K562 (cell line): ENCODE measurements around the gene CYYR1. TPM values are rescaled to one million over a fixed set of nuclear protein-coding genes. Genes with fewer than 3 reads are reported as not detected.

Experiments
- ATAC-seq: fragments of 200-7000 bp; cut with Tn5 transposase; 3 replicates; pipeline ENCODE4 v1.9.1; 2020; ENCODE audit warnings: moderate library complexity
- BruUV-seq: library from RNA; stranded (reverse); fragments of 400-500 nt; replicated peaks from 2 replicates; lab custom pipeline; 2021; lab: Mats Ljungman, UMichigan
- CTCF ChIA-PET: fragments of 300-600 bp; formaldehyde crosslinking; extraction: SDS; loops from one replicate; lab custom pipeline; 2021; ENCODE audit warnings: low intra/inter-chr PET ratio; lab: Yijun Ruan, JAX
- POLR2A ChIA-PET: fragments of 300-600, 350-650 bp; sonication (Branson Sonifier 250); formaldehyde crosslinking; extraction: SDS; loops from one replicate; lab custom pipeline; 2021; ENCODE audit warnings: antibody characterized with exemption, inconsistent platforms; lab: Yijun Ruan, JAX
- DNase-seq, 4 experiments: peaks; one replicate each; pipeline versions ENCODE4 v3.0.0 to v3.0.0-alpha.2; 2011 to 2018; ENCODE audit warnings: low spot score in 3 of 4, mixed read lengths in 3 of 4; ENCODE audit errors: extremely low read depth in 1 of 4
- FAIRE-seq: peaks from 2 replicates; lab custom pipeline; 2011; peaks lifted over from hg19 to GRCh38; lab: Jason Lieb, UNC
- H2AFZ ChIP-seq: 2 replicates; pipeline ENCODE4 v1.6.0; 2011; ENCODE audit warnings: low read depth, low read length, control low read depth, inconsistent platforms
- H3K27ac ChIP-seq: fragments of 200-600 bp; 3 replicates; pipeline ENCODE4 v1.8.0; 2011; ENCODE audit warnings: low read depth, mild to moderate bottlenecking, control low read depth, inconsistent platforms, low read length, moderate library complexity, mixed read lengths; ENCODE audit errors: extremely low read depth
- H3K27me3 ChIP-seq, 2 experiments: fragments of 300-600 bp in 1 of 2; 2 replicates in 1 of 2; 3 replicates in 1 of 2; pipeline versions ENCODE4 v1.6.0 to v1.8.0; 2011; ENCODE audit warnings: inconsistent platforms in 2 of 2, low read length in 2 of 2, mild to moderate bottlenecking in 1 of 2, mixed read lengths in 1 of 2, moderate library complexity in 1 of 2; ENCODE audit not compliant: control insufficient read depth in 2 of 2, insufficient read depth in 2 of 2
- H3K36me3 ChIP-seq: fragments of 300-600 bp; 3 replicates; pipeline ENCODE4 v1.8.0; 2011; ENCODE audit warnings: mild to moderate bottlenecking, low read length, inconsistent platforms; ENCODE audit not compliant: control insufficient read depth, insufficient read depth
- H3K4me1 ChIP-seq, 2 experiments: fragments of 200-600 bp in 1 of 2; replicated peaks in 1 of 2; 2 replicates in 1 of 2; 3 replicates in 1 of 2; pipeline versions ENCODE4 v1.5.1 to v1.8.0; 2011; ENCODE audit warnings: inconsistent platforms in 2 of 2, low read length in 2 of 2, mild to moderate bottlenecking in 1 of 2, mixed read lengths in 1 of 2, moderate library complexity in 1 of 2; ENCODE audit not compliant: control insufficient read depth in 2 of 2, insufficient read depth in 2 of 2
- H3K4me2 ChIP-seq: 2 replicates; pipeline ENCODE4 v1.6.1; 2011; ENCODE audit warnings: low read length, control low read depth, inconsistent platforms, mixed read lengths; ENCODE audit not compliant: insufficient read depth
- H3K4me3 ChIP-seq: fragments of 200-600 bp; sonication (generic), shearing (Covaris generic); 2 replicates; pipeline ENCODE4 v1.5.1; 2016; ENCODE audit warnings: control low read depth, inconsistent platforms
- H3K79me2 ChIP-seq: fragments of 200-600 bp; 3 replicates; pipeline ENCODE4 v1.8.0; 2011; ENCODE audit warnings: low read length, inconsistent platforms; ENCODE audit not compliant: control insufficient read depth, insufficient read depth
- H3K9ac ChIP-seq, 2 experiments: 2 replicates each; pipeline versions ENCODE4 v1.6.0 to v1.6.1; 2011; ENCODE audit warnings: low read depth in 2 of 2, low read length in 2 of 2, control low read depth in 1 of 2, inconsistent platforms in 1 of 2, mild to moderate bottlenecking in 1 of 2, mixed read lengths in 1 of 2; ENCODE audit not compliant: insufficient read depth in 1 of 2
- H3K9me1 ChIP-seq: one replicate; pipeline ENCODE4 v1.6.0; 2011; ENCODE audit warnings: inconsistent platforms, mild to moderate bottlenecking, low read length, moderate library complexity; ENCODE audit not compliant: control insufficient read depth, insufficient read depth
- H3K9me3 ChIP-seq: replicated peaks from 2 replicates; pipeline ENCODE4 v1.5.1; 2011; ENCODE audit warnings: low read depth, low read length, inconsistent platforms; ENCODE audit not compliant: control insufficient read depth, insufficient read depth
- H4K20me1 ChIP-seq: replicated peaks from 2 replicates; pipeline ENCODE4 v1.6.1; 2011; ENCODE audit warnings: low read length, inconsistent platforms, mixed read lengths; ENCODE audit not compliant: control insufficient read depth, insufficient read depth
- PTTG1 ChIP-seq: fragments of 450-650 bp; IDR thresholded peaks from 2 replicates; pipeline ENCODE4 v1.6.1; 2016; ENCODE audit warnings: low read depth, mild to moderate bottlenecking, missing genetic modification characterization, missing compliant biosample characterization
- RBM22 ChIP-seq: fragments of 200-400 bp; formaldehyde crosslinking; IDR thresholded peaks from 2 replicates; pipeline ENCODE4 v1.6.1; 2018; ENCODE audit warnings: low read length, low read depth; ENCODE audit not compliant: poor library complexity, severe bottlenecking
- SIN3A ChIP-seq, 2 experiments: fragments of 150-350 bp in 1 of 2; IDR thresholded peaks; 2 replicates each; pipeline ENCODE4 v1.6.1; 2011 to 2016; ENCODE audit warnings: borderline replicate concordance in 2 of 2, low read depth in 2 of 2, low read length in 2 of 2, mild to moderate bottlenecking in 2 of 2, moderate library complexity in 2 of 2; ENCODE audit not compliant: control insufficient read depth in 1 of 2
- SREBF1 ChIP-seq: fragments of 150-350 bp; IDR thresholded peaks from 2 replicates; pipeline ENCODE4 v1.6.1; 2014; ENCODE audit warnings: antibody characterized with exemption, low read depth, low read length, borderline replicate concordance
- TCF7 ChIP-seq: sonication (generic); IDR thresholded peaks from 2 replicates; pipeline ENCODE4 v1.6.1; 2016; ENCODE audit warnings: antibody characterized with exemption, borderline replicate concordance
- YY1 ChIP-seq, 3 experiments: IDR thresholded peaks; 2 replicates each; pipeline ENCODE4 v1.6.1; 2011; ENCODE audit warnings: low read length in 2 of 3, mild to moderate bottlenecking in 2 of 3, moderate library complexity in 2 of 3, borderline replicate concordance in 1 of 3, control low read depth in 1 of 3, low read depth in 1 of 3; ENCODE audit not compliant: insufficient read depth in 3 of 3, insufficient replicate concordance in 2 of 3, control insufficient read depth in 1 of 3, insufficient read length in 1 of 3; ENCODE audit errors: extremely low read depth in 1 of 3
- ZBTB7A ChIP-seq: IDR thresholded peaks from 2 replicates; pipeline ENCODE4 v1.6.1; 2011; ENCODE audit warnings: low read depth, mild to moderate bottlenecking, low read length, moderate library complexity, borderline replicate concordance; ENCODE audit not compliant: control insufficient read depth
- whole genome bisulfite sequencing: fragments of 100-300 bp; shearing (Covaris generic); methylation state at CpG from one replicate; pipeline ENCODE4 v1.1.6; 2016; ENCODE audit warnings: low coverage, mixed read lengths; ENCODE audit not compliant: insufficient coverage; ENCODE audit errors: missing lambda C conversion rate; 5-methylcytosine and 5-hydroxymethylcytosine counted together
- in situ Hi-C: fragments of 300-500 bp; cut with MboI; formaldehyde crosslinking; loops from 4 replicates; pipeline ENCODE4 v1.15.0; 2018; ENCODE audit warnings: inconsistent platforms, mixed read lengths
- intact Hi-C: fragments of 100-400 bp; cut with micrococcal nuclease; formaldehyde crosslinking; loops from 2 replicates; pipeline ENCODE4 v1.14.2; 2022
- polyA plus RNA-seq, 8 experiments: library from polyadenylated mRNA; depleted of rRNA in 4 of 8; stranded (reverse) in 5 of 8; unstranded in 3 of 8; fragments of >200 nt; fragmentation: Nextera tagmentation in 2 of 8; fragmentation: Illumina TruSeq in 1 of 8; extraction: Ambion mirVana in 2 of 8; extraction: Trizol in 1 of 8; gene quantifications; 2 replicates each; pipeline versions ENCODE4 v1.2.1 to v1.2.3, GENCODE V29; 2011 to 2014; ENCODE audit warnings: inconsistent platforms in 1 of 8, missing spikeins in 1 of 8
- total RNA-seq, 7 experiments: library from RNA; depleted of rRNA in 6 of 7; stranded (reverse); fragments of >200 nt in 6 of 7; fragmentation: Illumina TruSeq in 2 of 7; extraction: Trizol in 2 of 7; gene quantifications; 2 replicates each; pipeline versions ENCODE4 v1.2.1 to v1.2.3, GENCODE V29; 2011 to 2021; ENCODE audit warnings: low replicate concordance in 1 of 7
- TF ChIP-seq, protein P1 (sequence below): conservative IDR thresholded peaks from 2 replicates; pipeline ENCODE4 v1.6.1; 2011; ENCODE audit warnings: low read depth, mild to moderate bottlenecking, low read length; ENCODE audit not compliant: control insufficient read depth
- TF ChIP-seq, protein P2 (sequence below): sonication (generic); formaldehyde crosslinking; IDR thresholded peaks from 2 replicates; pipeline ENCODE4 v1.8.1; 2023; ENCODE audit warnings: missing genetic modification reagents, mild to moderate bottlenecking, borderline replicate concordance
- TF ChIP-seq, protein P3 (sequence below): sonication (generic); IDR thresholded peaks from 2 replicates; pipeline ENCODE4 v1.6.1; 2016
- TF ChIP-seq, protein P4 (sequence below): sonication (generic); formaldehyde crosslinking; IDR thresholded peaks from 2 replicates; pipeline ENCODE4 v1.8.0; 2022; ENCODE audit warnings: mild to moderate bottlenecking, low read depth, missing genetic modification reagents

Gene CYYR1
- total and polyA plus RNA-seq, 9 of the 15 experiments (the other 6 are each of a cell fraction or from before 2014, with no cell fraction given) = not detected

DNA sequence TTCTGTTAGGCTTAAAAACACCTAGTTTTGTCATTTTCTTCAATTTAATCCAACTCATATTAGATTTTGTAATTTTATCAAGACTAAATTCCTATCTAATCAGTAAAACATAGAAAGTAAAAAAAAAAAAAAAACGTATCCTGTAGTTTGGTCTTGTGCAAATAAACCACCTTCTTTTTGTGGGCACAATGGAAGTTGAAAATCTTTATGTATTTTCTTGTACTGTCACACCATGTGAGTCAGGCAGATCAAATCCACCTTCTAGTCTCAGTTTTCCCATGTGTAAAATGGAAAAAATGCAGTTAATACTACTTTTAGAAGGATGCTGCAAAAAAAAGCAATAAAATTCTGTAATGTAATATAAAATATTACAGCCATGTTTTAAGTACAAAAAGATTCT, 129.8 kb downstream of the CYYR1 start:
- POLR2A ChIA-PET = no interaction called here
- no peak for ATAC-seq
- Histone ChIP-seq H3K27ac (no peak overlapping the region), H3K4me1 (no peaks in the 10 kb centered on the region), H3K27me3 (no peaks in the 10 kb centered on the region), H3K4me3 (no peak overlapping the region), H3K9me1 (no peaks in the 10 kb centered on the region), H4K20me1 (no peaks in the 10 kb centered on the region), H3K36me3 (no peaks in the 10 kb centered on the region), H3K4me2 (no peak overlapping the region), H3K9me3 (no peaks in the 10 kb centered on the region; the same call in 1 of the 2 replicates), H3K79me2 (no peaks in the 10 kb centered on the region), H2AFZ (no peak overlapping the region), H3K9ac (no peak overlapping the region)
- WGBS = 0% methylated on average over 1 of the region's 1 CpG
- DNase-seq = no peak
- BruUV-seq = no TSS peak
- intact Hi-C loops = no loop called here
- in situ Hi-C loops = no loop called here
- FAIRE-seq = no peak
- CTCF ChIA-PET = no interaction called here
- TF ChIP-seq SREBF1 = no peak
- no peak for TF ChIP-seq RBM22
- TF ChIP-seq SIN3A (IDR thresholded peaks at IDR 0.05; ENCODE audit: borderline replicate concordance in 2 of 2, control insufficient read depth in 1 of 2, low read depth in 2 of 2, low read length in 2 of 2) = no peak
- TF ChIP-seq, protein P1, sequence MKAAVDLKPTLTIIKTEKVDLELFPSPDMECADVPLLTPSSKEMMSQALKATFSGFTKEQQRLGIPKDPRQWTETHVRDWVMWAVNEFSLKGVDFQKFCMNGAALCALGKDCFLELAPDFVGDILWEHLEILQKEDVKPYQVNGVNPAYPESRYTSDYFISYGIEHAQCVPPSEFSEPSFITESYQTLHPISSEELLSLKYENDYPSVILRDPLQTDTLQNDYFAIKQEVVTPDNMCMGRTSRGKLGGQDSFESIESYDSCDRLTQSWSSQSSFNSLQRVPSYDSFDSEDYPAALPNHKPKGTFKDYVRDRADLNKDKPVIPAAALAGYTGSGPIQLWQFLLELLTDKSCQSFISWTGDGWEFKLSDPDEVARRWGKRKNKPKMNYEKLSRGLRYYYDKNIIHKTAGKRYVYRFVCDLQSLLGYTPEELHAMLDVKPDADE = no peak
- TF ChIP-seq YY1 (IDR thresholded peaks at IDR 0.05; ENCODE audit: borderline replicate concordance in 1 of 3, control insufficient read depth in 1 of 3, extremely low read depth in 1 of 3, insufficient read depth in 3 of 3, insufficient read length in 1 of 3, insufficient replicate concordance in 2 of 3, low read depth in 1 of 3, low read length in 2 of 3) = no peak
- TF ChIP-seq ZBTB7A = no peak
- TF ChIP-seq TCF7 = no peak
- TF ChIP-seq, protein P2, sequence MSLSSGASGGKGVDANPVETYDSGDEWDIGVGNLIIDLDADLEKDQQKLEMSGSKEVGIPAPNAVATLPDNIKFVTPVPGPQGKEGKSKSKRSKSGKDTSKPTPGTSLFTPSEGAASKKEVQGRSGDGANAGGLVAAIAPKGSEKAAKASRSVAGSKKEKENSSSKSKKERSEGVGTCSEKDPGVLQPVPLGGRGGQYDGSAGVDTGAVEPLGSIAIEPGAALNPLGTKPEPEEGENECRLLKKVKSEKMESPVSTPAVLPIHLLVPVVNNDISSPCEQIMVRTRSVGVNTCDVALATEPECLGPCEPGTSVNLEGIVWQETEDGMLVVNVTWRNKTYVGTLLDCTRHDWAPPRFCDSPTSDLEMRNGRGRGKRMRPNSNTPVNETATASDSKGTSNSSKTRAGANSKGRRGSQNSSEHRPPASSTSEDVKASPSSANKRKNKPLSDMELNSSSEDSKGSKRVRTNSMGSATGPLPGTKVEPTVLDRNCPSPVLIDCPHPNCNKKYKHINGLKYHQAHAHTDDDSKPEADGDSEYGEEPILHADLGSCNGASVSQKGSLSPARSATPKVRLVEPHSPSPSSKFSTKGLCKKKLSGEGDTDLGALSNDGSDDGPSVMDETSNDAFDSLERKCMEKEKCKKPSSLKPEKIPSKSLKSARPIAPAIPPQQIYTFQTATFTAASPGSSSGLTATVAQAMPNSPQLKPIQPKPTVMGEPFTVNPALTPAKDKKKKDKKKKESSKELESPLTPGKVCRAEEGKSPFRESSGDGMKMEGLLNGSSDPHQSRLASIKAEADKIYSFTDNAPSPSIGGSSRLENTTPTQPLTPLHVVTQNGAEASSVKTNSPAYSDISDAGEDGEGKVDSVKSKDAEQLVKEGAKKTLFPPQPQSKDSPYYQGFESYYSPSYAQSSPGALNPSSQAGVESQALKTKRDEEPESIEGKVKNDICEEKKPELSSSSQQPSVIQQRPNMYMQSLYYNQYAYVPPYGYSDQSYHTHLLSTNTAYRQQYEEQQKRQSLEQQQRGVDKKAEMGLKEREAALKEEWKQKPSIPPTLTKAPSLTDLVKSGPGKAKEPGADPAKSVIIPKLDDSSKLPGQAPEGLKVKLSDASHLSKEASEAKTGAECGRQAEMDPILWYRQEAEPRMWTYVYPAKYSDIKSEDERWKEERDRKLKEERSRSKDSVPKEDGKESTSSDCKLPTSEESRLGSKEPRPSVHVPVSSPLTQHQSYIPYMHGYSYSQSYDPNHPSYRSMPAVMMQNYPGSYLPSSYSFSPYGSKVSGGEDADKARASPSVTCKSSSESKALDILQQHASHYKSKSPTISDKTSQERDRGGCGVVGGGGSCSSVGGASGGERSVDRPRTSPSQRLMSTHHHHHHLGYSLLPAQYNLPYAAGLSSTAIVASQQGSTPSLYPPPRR (CRISPR knock-in tag) = no peak
- TF ChIP-seq, protein P3, sequence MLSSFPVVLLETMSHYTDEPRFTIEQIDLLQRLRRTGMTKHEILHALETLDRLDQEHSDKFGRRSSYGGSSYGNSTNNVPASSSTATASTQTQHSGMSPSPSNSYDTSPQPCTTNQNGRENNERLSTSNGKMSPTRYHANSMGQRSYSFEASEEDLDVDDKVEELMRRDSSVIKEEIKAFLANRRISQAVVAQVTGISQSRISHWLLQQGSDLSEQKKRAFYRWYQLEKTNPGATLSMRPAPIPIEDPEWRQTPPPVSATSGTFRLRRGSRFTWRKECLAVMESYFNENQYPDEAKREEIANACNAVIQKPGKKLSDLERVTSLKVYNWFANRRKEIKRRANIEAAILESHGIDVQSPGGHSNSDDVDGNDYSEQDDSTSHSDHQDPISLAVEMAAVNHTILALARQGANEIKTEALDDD = no peak
- TF ChIP-seq, protein P4, sequence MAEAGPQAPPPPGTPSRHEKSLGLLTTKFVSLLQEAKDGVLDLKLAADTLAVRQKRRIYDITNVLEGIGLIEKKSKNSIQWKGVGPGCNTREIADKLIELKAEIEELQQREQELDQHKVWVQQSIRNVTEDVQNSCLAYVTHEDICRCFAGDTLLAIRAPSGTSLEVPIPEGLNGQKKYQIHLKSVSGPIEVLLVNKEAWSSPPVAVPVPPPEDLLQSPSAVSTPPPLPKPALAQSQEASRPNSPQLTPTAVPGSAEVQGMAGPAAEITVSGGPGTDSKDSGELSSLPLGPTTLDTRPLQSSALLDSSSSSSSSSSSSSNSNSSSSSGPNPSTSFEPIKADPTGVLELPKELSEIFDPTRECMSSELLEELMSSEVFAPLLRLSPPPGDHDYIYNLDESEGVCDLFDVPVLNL (CRISPR knock-in tag) = no peak
- TF ChIP-seq PTTG1 (tag) = no peak
